K562 (cell line): ENCODE measurements around the gene FANCI. TPM values are rescaled to one million over a fixed set of nuclear protein-coding genes. Genes with fewer than 3 reads are reported as not detected.
A peak's percentile ranks its signal among the peaks of the same experiment; 100 is the strongest.

Source experiments
- polyA plus RNA-seq, 8 experiments: library from polyadenylated mRNA; depleted of rRNA in 4 of 8; stranded (reverse) in 5 of 8; unstranded in 3 of 8; fragments of >200 nt; fragmentation: Nextera tagmentation in 2 of 8; fragmentation: Illumina TruSeq in 1 of 8; extraction: Ambion mirVana in 2 of 8; extraction: Trizol in 1 of 8; gene quantifications; 2 replicates each; pipeline versions ENCODE4 v1.2.1 to v1.2.3, GENCODE V29; 2011 to 2014; ENCODE audit warnings: inconsistent platforms in 1 of 8, missing spikeins in 1 of 8
- total RNA-seq, 7 experiments: library from RNA; depleted of rRNA in 6 of 7; stranded (reverse); fragments of >200 nt in 6 of 7; fragmentation: Illumina TruSeq in 2 of 7; extraction: Trizol in 2 of 7; gene quantifications; 2 replicates each; pipeline versions ENCODE4 v1.2.1 to v1.2.3, GENCODE V29; 2011 to 2021; ENCODE audit warnings: low replicate concordance in 1 of 7
- TF ChIP-seq, protein P1 (sequence below), 2 experiments: fragments of 450-650 bp; formaldehyde crosslinking in 1 of 2; IDR thresholded peaks; 2 replicates each; pipeline versions ENCODE4 v1.4.0 to v1.6.1; 2014 to 2020; ENCODE audit warnings: mild to moderate bottlenecking in 2 of 2, borderline replicate concordance in 1 of 2, low read depth in 1 of 2

FANCI gene
- total and polyA plus RNA-seq, 9 of the 15 experiments (the other 6 are each of a cell fraction or from before 2014, with no cell fraction given): 72.1 to 165 (median 131) TPM

DNA sequence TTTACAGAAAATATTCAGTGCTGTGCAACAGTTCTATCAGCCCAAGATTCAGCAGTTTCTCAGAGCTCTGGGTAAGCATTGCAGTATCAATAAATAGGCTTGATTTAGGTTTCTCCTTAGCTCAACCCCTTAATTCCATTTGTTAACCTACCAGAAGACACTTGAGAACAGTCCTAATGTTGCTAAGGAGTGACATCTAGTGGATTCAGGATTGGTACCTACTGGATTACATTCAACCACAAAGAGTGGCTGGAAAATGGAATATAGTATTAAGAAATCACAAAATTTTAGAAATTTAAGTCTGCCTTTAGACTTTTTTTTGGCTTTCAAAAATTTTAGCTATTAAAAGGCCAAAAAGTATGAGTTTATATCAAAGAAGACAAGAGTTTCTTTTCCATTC is 56.1 kb downstream of the FANCI start (continued):
- TF ChIP-seq, protein P1, sequence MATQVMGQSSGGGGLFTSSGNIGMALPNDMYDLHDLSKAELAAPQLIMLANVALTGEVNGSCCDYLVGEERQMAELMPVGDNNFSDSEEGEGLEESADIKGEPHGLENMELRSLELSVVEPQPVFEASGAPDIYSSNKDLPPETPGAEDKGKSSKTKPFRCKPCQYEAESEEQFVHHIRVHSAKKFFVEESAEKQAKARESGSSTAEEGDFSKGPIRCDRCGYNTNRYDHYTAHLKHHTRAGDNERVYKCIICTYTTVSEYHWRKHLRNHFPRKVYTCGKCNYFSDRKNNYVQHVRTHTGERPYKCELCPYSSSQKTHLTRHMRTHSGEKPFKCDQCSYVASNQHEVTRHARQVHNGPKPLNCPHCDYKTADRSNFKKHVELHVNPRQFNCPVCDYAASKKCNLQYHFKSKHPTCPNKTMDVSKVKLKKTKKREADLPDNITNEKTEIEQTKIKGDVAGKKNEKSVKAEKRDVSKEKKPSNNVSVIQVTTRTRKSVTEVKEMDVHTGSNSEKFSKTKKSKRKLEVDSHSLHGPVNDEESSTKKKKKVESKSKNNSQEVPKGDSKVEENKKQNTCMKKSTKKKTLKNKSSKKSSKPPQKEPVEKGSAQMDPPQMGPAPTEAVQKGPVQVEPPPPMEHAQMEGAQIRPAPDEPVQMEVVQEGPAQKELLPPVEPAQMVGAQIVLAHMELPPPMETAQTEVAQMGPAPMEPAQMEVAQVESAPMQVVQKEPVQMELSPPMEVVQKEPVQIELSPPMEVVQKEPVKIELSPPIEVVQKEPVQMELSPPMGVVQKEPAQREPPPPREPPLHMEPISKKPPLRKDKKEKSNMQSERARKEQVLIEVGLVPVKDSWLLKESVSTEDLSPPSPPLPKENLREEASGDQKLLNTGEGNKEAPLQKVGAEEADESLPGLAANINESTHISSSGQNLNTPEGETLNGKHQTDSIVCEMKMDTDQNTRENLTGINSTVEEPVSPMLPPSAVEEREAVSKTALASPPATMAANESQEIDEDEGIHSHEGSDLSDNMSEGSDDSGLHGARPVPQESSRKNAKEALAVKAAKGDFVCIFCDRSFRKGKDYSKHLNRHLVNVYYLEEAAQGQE (IDR thresholded peaks at IDR 0.05; ENCODE audit: borderline replicate concordance): peak; percentile 16; the same call in 1 of the 2 replicates
- TF ChIP-seq, protein P1 (CRISPR knock-in tag; IDR thresholded peaks at IDR 0.05; ENCODE audit: low read depth): no peak
- TF ChIP-seq, all 486 proteins: peak for 3
